Left kidney (tissue), 2 donors: ENCODE results near the gene EFEMP2. TPM values are rescaled to one million over a fixed set of nuclear protein-coding genes. Genes with fewer than 3 reads are reported as not detected.

Experiments
- DNase-seq: peaks from one replicate; pipeline ENCODE4 v3.0.0-alpha.2; 2013
- polyA plus RNA-seq: library from polyadenylated mRNA; unstranded; fragments of 120-200 nt; gene quantifications from one replicate; pipeline ENCODE4 v1.2.1, GENCODE V29; 2013; ENCODE audit not compliant: insufficient read length

Gene EFEMP2
- polyA plus RNA-seq, 1 donor: 102 TPM

- DNase-seq: no peak
These were observed 14.5 kb upstream of the EFEMP2 start for GRCh38 chr11:65886826-65887722.

- DNase-seq: no peak
These were observed 13.4 kb upstream of the EFEMP2 start for GRCh38 chr11:65885808-65886536.

GRCh38 chr11:65885231-65885630, 12.6 kb upstream of the EFEMP2 start:
- no peak for DNase-seq

- DNase-seq: no peak
These were observed 12.1 kb upstream of the EFEMP2 start for GRCh38 chr11:65884716-65885092.

GRCh38 chr11:65883786-65884715, 11.5 kb upstream of the EFEMP2 start:
- no peak for DNase-seq

- no peak for DNase-seq
These were observed 10.6 kb upstream of the EFEMP2 start for GRCh38 chr11:65883058-65883761.

- no peak for DNase-seq
These were observed 9.8 kb upstream of the EFEMP2 start for GRCh38 chr11:65882120-65883057.

- DNase-seq: no peak
These were observed 8.3 kb upstream of the EFEMP2 start for GRCh38 chr11:65880844-65881421.

GRCh38 chr11:65880027-65880426, 7.4 kb upstream of the EFEMP2 start:
- no peak for DNase-seq

- DNase-seq: no peak
These were observed 7.0 kb upstream of the EFEMP2 start, which contains the start of gene CTSW for GRCh38 chr11:65879617-65880016. TSS of gene CTSW (plus strand) at chr11:65879837. CDS start at chr11:65879855, 18 bp downstream.

GRCh38 chr11:65873318-65874156, 937 bp upstream of the EFEMP2 start:
- peak; percentile 91 for DNase-seq

- no peak for DNase-seq
These were observed 620 bp downstream of the EFEMP2 start for GRCh38 chr11:65871811-65872548.

GRCh38 chr11:65870706-65871681, 1.6 kb downstream of the EFEMP2 start:
- no peak for DNase-seq

GRCh38 chr11:65870307-65870658, 2.3 kb downstream of the EFEMP2 start:
- DNase-seq: no peak

GRCh38 chr11:65869643-65870306, 2.8 kb downstream of the EFEMP2 start:
- no peak for DNase-seq

GRCh38 chr11:65868907-65869306, 3.7 kb downstream of the EFEMP2 start:
- DNase-seq: no peak
